Thyroid gland (tissue), 4 donors: ENCODE measurements around the gene DNAI1.

Source experiments
- POLR2A ChIP-seq, 2 donors: fragments of 450-650 bp; IDR thresholded peaks; one replicate each; pipeline ENCODE4 v1.6.1; 2017; ENCODE audit warnings: antibody characterized with exemption in 2 of 2, mild to moderate bottlenecking in 2 of 2, moderate library complexity in 1 of 2
- TF ChIP-seq, protein P1 (sequence below), 6 experiments: fragments of 200-600 bp in 3 of 6; fragments of 450-650 bp in 3 of 6; sonication (generic) in 3 of 6; IDR thresholded peaks; one replicate each; pipeline ENCODE4 v1.5.1; 2016 to 2019; ENCODE audit warnings: antibody characterized with exemption in 6 of 6, mild to moderate bottlenecking in 2 of 6, inconsistent platforms in 1 of 6, moderate library complexity in 1 of 6

DNA sequence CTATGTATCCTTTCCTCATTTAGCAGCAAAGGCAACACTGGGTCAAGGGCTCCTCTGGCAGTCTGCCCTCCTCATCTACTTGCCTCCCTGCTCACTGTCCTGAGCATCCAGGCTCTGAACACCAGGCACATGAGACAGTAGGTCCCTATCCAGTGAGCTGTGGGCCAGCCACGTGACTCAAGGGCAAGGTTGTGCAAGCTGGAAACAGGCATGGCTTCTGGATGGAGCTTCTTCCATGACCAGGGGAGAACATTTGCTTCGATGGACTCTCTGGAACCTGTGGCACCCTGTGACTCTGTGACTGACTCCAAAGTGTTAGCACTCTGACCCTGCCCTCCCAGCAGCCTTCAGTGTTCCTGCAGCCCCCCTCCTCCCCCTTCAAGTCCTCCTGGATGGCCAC, 33.0 kb downstream of the DNAI1 start:
- TF ChIP-seq, protein P1, sequence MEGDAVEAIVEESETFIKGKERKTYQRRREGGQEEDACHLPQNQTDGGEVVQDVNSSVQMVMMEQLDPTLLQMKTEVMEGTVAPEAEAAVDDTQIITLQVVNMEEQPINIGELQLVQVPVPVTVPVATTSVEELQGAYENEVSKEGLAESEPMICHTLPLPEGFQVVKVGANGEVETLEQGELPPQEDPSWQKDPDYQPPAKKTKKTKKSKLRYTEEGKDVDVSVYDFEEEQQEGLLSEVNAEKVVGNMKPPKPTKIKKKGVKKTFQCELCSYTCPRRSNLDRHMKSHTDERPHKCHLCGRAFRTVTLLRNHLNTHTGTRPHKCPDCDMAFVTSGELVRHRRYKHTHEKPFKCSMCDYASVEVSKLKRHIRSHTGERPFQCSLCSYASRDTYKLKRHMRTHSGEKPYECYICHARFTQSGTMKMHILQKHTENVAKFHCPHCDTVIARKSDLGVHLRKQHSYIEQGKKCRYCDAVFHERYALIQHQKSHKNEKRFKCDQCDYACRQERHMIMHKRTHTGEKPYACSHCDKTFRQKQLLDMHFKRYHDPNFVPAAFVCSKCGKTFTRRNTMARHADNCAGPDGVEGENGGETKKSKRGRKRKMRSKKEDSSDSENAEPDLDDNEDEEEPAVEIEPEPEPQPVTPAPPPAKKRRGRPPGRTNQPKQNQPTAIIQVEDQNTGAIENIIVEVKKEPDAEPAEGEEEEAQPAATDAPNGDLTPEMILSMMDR (IDR thresholded peaks at IDR 0.05): no peak
- no peak for TF ChIP-seq POLR2A (IDR thresholded peaks at IDR 0.05)
